Sigmoid colon (tissue), 7 donors: ENCODE measurements around the gene TMTC2. TPM values are rescaled to one million over a fixed set of nuclear protein-coding genes. Genes with fewer than 3 reads are reported as not detected.

ENCODE experiments used
- DNase-seq: peaks from one replicate; pipeline ENCODE4 v3.0.0-alpha.2; 2019
- H3K27ac ChIP-seq, 4 donors: fragments of 200-600 bp; sonication (generic); one replicate each; pipeline ENCODE4 v1.5.1; 2016 to 2019; ENCODE audit warnings: mild to moderate bottlenecking in 1 of 4
- H3K27me3 ChIP-seq, 3 donors: fragments of 200-600 bp; sonication (generic); one replicate each; pipeline ENCODE4 v1.5.1; 2019; ENCODE audit warnings: mild to moderate bottlenecking in 1 of 3
- H3K36me3 ChIP-seq, 4 donors: fragments of 200-600 bp; sonication (generic); one replicate each; pipeline ENCODE4 v1.5.1; 2016 to 2019
- H3K4me1 ChIP-seq, 4 donors: fragments of 200-600 bp; sonication (generic); one replicate each; pipeline ENCODE4 v1.5.1; 2017 to 2019
- H3K4me3 ChIP-seq, 4 donors: fragments of 200-600 bp; sonication (generic); one replicate each; pipeline ENCODE4 v1.5.1; 2017 to 2019; ENCODE audit warnings: mild to moderate bottlenecking in 2 of 4, moderate library complexity in 1 of 4
- H3K9me3 ChIP-seq, 4 donors: fragments of 200-600 bp in 3 of 4; sonication (generic) in 3 of 4; one replicate each; pipeline versions ENCODE4 v1.5.1 to v1.6.1; 2013 to 2019
- EP300 ChIP-seq, 4 donors: sonication (generic); formaldehyde crosslinking; IDR thresholded peaks; one replicate each; pipeline ENCODE4 v1.6.1; 2017; ENCODE audit warnings: antibody characterized with exemption in 4 of 4
- POLR2A ChIP-seq, 2 donors: fragments of 450-650 bp; IDR thresholded peaks; one replicate each; pipeline ENCODE4 v1.6.1; 2016; ENCODE audit warnings: antibody characterized with exemption in 2 of 2, mild to moderate bottlenecking in 2 of 2, moderate library complexity in 2 of 2
- POLR2AphosphoS5 ChIP-seq, 4 donors: sonication (generic); formaldehyde crosslinking; IDR thresholded peaks; one replicate each; pipeline ENCODE4 v1.6.1; 2017; ENCODE audit warnings: antibody characterized with exemption in 4 of 4
- WGBS, 2 donors: extraction: QIAGEN DNeasy Blood & Tissue Kit; methylation state at CpG; one replicate each; pipeline ENCODE4 v1.1.7; 2013; 5-methylcytosine and 5-hydroxymethylcytosine counted together
- intact Hi-C: fragments of 100-400 bp; cut with DNase I; formaldehyde crosslinking; loops from one replicate; pipeline ENCODE4 v1.15.1; 2023
- polyA plus RNA-seq, 3 donors: library from polyadenylated mRNA; stranded (reverse); fragments of 200-250 nt; gene quantifications; one replicate each; pipeline ENCODE4 v1.2.3, GENCODE V29; 2013
- total RNA-seq, 4 donors: library from RNA; depleted of rRNA; stranded (reverse); fragments of >200 nt; gene quantifications; one replicate each; pipeline ENCODE4 v1.1.0, GENCODE V29; 2016
- TF ChIP-seq, protein P1 (sequence below), 4 experiments: fragments of 450-650 bp in 3 of 4; fragments of 200-600 bp in 1 of 4; IDR thresholded peaks; one replicate each; pipeline ENCODE4 v1.5.1; 2016 to 2019; ENCODE audit warnings: antibody characterized with exemption in 4 of 4, mild to moderate bottlenecking in 3 of 4, moderate library complexity in 2 of 4
- donor health status: healthy with polysubstance abuse.
- donor health status: Bipolar disorder and iron deficiency.
- donor health status: healthy.

Gene TMTC2
- total and polyA plus RNA-seq, 7 donors, result 1.2 to 74.4 (median 61.2) TPM

DNA sequence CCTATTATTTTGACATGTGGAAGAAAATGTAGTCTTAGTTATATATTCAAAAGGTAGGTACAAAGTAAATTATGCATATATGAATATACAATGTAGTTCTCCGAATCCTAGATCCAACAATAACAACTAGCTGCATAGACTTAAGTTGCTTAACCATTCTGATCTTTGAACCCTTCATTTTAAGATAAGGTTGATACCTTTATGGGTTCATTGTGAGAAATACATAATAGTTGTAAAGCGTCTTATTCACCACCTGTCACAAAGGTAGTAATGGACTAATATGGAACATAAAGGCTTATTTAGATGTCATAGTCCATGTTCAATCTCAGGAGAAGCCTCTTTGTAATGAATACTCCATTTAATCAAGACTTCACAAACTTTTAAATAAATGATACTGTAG is 263.6 kb downstream of the TMTC2 start:
- no peak for DNase-seq
- H3K27ac ChIP-seq, result no peak overlapping the region
- 24 to 79% methylated on average over 2 of the region's 2 CpGs for WGBS, 2 donors
- H3K4me3 ChIP-seq, result no peak overlapping the region
- peaks cover 0 to 25% (median 12%) of the 10 kb centered on the region in 4 donors for H3K4me1 ChIP-seq
- intact Hi-C loops, result no loop called here
- TF ChIP-seq POLR2A (IDR thresholded peaks at IDR 0.05) (no peak), POLR2AphosphoS5 (IDR thresholded peaks at IDR 0.05) (no peak), EP300 (IDR thresholded peaks at IDR 0.05) (no peak)
- H3K36me3 ChIP-seq, result no peaks in the 10 kb centered on the region
- no peaks in the 10 kb centered on the region for H3K27me3 ChIP-seq
- no peaks in the 10 kb centered on the region for H3K9me3 ChIP-seq

DNA sequence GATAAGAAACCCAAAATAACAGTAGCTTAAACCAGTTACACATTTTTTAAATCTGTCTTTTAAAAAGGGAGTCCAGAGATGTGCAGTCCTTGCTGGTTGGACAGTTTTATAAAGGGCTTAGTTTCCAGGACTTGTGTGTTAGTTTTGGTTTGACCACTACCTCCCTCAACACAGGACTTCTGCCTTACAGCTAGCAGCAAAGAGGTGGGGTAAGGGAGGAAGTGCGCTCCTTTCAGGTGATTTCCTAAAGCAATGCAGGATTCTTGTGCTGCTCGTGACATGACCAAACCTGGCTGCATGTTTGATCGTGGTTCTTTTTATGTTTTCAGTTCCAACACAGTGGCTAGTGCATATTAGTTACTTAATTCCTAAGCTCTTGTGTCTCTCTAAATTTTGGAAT is 266.2 kb downstream of the TMTC2 start:
- Histone ChIP-seq H3K27me3 (no peaks in the 10 kb centered on the region), H3K4me3 (no peak overlapping the region), H3K4me1 (peaks cover 0 to 25% (median 13%) of the 10 kb centered on the region in 4 donors), H3K36me3 (no peaks in the 10 kb centered on the region), H3K27ac (no peak overlapping the region), H3K9me3 (no peaks in the 10 kb centered on the region)
- intact Hi-C loops, result no loop called here
- DNase-seq, result no peak
- 92 to 95% methylated on average over 3 of the region's 3 CpGs for WGBS, 2 donors
- TF ChIP-seq POLR2AphosphoS5 (IDR thresholded peaks at IDR 0.05), result no peak
- no peak for TF ChIP-seq POLR2A (IDR thresholded peaks at IDR 0.05)
- TF ChIP-seq, protein P1, sequence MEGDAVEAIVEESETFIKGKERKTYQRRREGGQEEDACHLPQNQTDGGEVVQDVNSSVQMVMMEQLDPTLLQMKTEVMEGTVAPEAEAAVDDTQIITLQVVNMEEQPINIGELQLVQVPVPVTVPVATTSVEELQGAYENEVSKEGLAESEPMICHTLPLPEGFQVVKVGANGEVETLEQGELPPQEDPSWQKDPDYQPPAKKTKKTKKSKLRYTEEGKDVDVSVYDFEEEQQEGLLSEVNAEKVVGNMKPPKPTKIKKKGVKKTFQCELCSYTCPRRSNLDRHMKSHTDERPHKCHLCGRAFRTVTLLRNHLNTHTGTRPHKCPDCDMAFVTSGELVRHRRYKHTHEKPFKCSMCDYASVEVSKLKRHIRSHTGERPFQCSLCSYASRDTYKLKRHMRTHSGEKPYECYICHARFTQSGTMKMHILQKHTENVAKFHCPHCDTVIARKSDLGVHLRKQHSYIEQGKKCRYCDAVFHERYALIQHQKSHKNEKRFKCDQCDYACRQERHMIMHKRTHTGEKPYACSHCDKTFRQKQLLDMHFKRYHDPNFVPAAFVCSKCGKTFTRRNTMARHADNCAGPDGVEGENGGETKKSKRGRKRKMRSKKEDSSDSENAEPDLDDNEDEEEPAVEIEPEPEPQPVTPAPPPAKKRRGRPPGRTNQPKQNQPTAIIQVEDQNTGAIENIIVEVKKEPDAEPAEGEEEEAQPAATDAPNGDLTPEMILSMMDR (IDR thresholded peaks at IDR 0.05), result no peak
- no peak for TF ChIP-seq EP300 (IDR thresholded peaks at IDR 0.05)

- Histone ChIP-seq H3K4me1 (peaks cover 0 to 25% (median 13%) of the 10 kb centered on the region in 4 donors), H3K36me3 (no peaks in the 10 kb centered on the region), H3K27me3 (no peaks in the 10 kb centered on the region), H3K9me3 (no peaks in the 10 kb centered on the region), H3K4me3 (no peak overlapping the region), H3K27ac (no peak overlapping the region)
- 90 to 98% methylated on average over 1 of the region's 1 CpG for WGBS, 2 donors
- intact Hi-C loops, result no loop called here
- TF ChIP-seq POLR2A (IDR thresholded peaks at IDR 0.05) (no peak), EP300 (IDR thresholded peaks at IDR 0.05) (no peak), POLR2AphosphoS5 (IDR thresholded peaks at IDR 0.05) (no peak)
- TF ChIP-seq, protein P1 (IDR thresholded peaks at IDR 0.05), result no peak
- no peak for DNase-seq
These were observed 266.7 kb downstream of the TMTC2 start for GRCh38 chr12:82953397-82953796.

DNA sequence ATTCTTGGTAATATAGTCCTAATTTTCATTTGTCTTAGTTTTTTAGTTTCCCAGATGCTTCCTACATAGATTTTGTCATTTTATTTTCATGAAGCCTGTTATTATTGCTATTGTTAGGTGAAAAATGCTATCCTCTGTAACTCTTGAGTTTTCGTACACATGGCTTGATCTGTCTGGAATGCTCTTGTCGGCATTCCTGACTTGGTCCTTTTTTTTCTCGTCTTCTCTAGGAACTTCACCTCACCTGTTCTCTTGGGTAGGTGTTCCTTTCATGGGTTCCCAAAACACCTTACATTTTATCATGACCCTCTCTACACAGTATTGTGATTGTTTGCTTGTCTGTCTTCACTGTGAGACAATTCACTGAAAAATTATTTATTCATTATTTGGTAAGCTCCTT is 267.4 kb downstream of the TMTC2 start:
- Histone ChIP-seq H3K27me3 (no peaks in the 10 kb centered on the region), H3K27ac (no peak overlapping the region), H3K4me3 (no peak overlapping the region), H3K4me1 (peaks cover 0 to 19% (median 13%) of the 10 kb centered on the region in 4 donors), H3K36me3 (no peaks in the 10 kb centered on the region), H3K9me3 (no peaks in the 10 kb centered on the region)
- WGBS, 2 donors, result 92 to 96% methylated on average over 3 of the region's 3 CpGs
- TF ChIP-seq POLR2A (IDR thresholded peaks at IDR 0.05) (no peak), EP300 (IDR thresholded peaks at IDR 0.05) (no peak)
- TF ChIP-seq, protein P1 (IDR thresholded peaks at IDR 0.05), result no peak
- intact Hi-C loops, result no loop called here
- DNase-seq, result no peak

- intact Hi-C loops, result no loop called here
- H3K36me3 ChIP-seq, result no peaks in the 10 kb centered on the region
- H3K9me3 ChIP-seq, result no peaks in the 10 kb centered on the region
- H3K4me1 ChIP-seq, result peaks cover 0 to 17% (median 13%) of the 10 kb centered on the region in 4 donors
- no peak for DNase-seq
- 85 to 90% methylated on average over 2 of the region's 2 CpGs for WGBS, 2 donors
- no peak overlapping the region for H3K4me3 ChIP-seq
- no peaks in the 10 kb centered on the region for H3K27me3 ChIP-seq
- TF ChIP-seq POLR2A (IDR thresholded peaks at IDR 0.05), result no peak
- TF ChIP-seq, protein P1 (IDR thresholded peaks at IDR 0.05), result no peak
- no peak for TF ChIP-seq EP300 (IDR thresholded peaks at IDR 0.05)
- TF ChIP-seq POLR2AphosphoS5 (IDR thresholded peaks at IDR 0.05), result no peak
- no peak overlapping the region for H3K27ac ChIP-seq
These were observed 267.9 kb downstream of the TMTC2 start for GRCh38 chr12:82954572-82954971.
